SKM-1 treated with dmso at 0.1 percent for 144 hours (cell line): ENCODE results near the gene LAMA5.

Experiments used
- DNase-seq: peaks from one replicate; lab custom pipeline; 2025; ENCODE audit not compliant: unreplicated experiment; lab: John Stamatoyannopoulos, UW

The LAMA5 gene

GRCh38 chr20:62370807-62371587, 3.9 kb upstream of the LAMA5 start:
- no peak for DNase-seq

DNA sequence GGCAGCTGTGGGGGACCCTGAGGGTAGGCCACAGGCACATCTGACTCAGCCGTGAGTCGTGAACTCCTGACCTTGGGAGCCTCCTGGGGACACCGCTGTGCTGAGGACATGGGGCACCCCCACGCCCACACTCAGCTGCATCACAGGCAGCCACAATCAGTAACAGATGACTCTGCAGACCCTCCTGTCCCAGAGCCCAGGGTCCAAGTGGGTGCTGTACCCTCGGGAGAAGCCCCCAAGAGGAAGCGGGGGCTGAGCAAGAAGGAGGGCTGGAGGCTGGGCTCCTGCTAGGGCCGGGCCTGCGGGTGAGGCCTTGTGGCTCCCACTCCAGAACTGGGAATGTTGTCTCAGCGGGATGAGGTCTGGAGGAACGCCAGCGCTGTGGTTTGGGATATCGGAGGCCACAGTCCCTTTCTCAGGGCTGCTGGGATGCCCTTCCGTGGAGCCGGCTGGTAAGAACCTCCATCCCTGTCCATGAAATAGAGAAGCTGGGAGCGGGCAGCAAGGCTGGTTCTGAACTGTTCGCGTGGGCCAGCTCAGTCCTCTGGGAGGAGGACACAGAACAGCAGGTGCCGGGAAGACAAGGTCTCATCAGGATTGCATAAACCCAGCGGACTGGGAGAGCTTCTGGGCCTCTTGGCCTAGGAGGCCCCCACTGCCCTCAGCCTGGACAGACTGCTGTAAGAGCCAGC, 3.1 kb upstream of the LAMA5 start:
- no peak for DNase-seq

DNA sequence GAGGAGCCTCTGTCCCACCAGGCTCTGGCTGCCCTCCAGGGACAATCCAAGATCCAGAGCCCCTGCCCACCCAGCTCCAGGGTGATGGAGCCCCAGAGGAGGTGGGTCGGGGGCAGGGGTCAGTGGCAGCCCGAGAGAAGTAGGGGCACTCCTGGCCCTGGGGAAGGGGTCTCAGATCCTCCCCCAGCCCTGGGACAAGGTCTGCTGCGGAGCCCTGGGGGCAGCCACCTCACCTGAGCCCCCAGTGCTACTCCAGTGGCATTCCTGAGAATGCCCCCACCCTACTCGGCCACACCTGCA, 2.7 kb upstream of the LAMA5 start:
- DNase-seq = no peak

DNA sequence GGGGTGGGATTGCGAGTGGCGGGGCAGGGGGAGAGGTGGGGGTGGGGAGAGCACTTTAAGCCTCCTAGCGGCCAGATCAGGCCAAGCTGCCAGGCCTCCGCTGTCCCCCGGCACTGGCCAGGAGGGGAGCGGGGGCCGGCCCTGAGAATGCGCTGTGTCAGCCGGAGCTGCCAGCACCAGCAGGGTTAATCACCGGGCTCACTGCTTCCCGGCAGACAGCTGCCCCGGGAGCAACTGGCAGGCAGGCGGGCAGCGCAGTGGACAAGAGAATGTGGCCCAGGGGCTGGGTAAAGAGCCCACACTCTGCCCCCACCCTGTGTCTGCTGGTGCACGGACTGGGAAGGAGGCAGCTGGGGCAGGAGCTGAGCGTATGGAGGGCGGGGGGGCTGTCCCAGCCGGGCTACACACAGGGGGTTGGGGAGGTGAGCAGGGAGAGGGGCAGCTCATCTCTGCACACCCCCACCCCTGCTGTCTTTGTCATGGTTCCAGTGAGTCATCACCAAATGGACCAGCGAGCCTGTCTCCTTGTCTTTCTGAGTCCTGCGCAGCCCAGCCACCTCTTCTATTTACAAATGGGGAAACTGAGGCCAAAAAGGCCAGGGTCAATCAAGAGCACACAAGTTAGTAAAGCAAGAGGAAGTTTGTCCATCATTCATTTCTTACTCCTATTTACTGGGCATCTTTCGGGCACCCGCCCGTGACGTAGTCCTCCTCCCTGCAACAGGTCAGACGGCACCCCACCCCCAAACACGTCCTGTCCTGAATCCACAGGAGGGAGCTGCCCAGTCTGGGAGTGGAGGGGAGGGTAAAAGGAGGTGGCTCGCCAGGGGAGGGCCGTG, 2.1 kb upstream of the LAMA5 start:
- no peak for DNase-seq

DNA sequence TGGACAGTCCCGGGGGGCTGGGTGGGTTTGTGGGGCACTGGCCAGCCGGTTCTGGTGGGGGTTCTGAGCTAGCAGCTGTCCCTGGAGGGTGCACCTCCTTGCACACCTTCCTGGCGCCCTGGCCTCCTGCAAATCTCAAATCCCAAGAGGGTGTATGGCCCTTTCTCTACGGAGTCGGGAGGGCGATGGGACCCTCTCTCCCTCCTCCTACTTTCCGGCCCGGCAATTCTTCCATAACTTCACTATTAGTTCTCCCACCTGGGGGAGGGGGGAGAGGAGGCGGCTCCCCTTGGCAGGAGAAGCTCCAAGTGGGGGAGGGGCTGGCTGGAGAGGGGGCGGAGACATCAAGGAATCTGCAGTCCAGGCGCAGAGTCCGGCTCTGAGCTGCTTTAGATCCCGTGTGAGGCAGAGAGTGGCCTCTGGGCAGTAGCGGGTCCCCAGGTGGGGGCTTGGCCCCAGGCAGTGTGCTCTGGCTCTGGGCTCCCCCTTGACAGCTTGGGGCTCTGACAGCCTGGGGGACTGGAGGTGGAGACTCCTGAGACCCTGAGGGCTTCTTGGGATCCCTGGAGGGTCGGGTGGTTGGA, 1.4 kb upstream of the LAMA5 start:
- no peak for DNase-seq

- no peak for DNase-seq
Measured at GRCh38 chr20:62367633-62368391, 700 bp upstream of the LAMA5 start.

GRCh38 chr20:62366370-62367135, 559 bp downstream of the LAMA5 start:
- DNase-seq = no peak

GRCh38 chr20:62365814-62366369, 1.2 kb downstream of the LAMA5 start:
- no peak for DNase-seq

- no peak for DNase-seq
Measured at GRCh38 chr20:62364911-62365736, 2.0 kb downstream of the LAMA5 start.

GRCh38 chr20:62363920-62364851, 2.9 kb downstream of the LAMA5 start:
- DNase-seq = no peak

- no peak for DNase-seq
Measured at GRCh38 chr20:62362991-62363919, 3.9 kb downstream of the LAMA5 start.

GRCh38 chr20:62362590-62362940, 4.5 kb downstream of the LAMA5 start:
- DNase-seq = no peak

- no peak for DNase-seq
Measured at GRCh38 chr20:62361799-62362589, 5.1 kb downstream of the LAMA5 start.

DNA sequence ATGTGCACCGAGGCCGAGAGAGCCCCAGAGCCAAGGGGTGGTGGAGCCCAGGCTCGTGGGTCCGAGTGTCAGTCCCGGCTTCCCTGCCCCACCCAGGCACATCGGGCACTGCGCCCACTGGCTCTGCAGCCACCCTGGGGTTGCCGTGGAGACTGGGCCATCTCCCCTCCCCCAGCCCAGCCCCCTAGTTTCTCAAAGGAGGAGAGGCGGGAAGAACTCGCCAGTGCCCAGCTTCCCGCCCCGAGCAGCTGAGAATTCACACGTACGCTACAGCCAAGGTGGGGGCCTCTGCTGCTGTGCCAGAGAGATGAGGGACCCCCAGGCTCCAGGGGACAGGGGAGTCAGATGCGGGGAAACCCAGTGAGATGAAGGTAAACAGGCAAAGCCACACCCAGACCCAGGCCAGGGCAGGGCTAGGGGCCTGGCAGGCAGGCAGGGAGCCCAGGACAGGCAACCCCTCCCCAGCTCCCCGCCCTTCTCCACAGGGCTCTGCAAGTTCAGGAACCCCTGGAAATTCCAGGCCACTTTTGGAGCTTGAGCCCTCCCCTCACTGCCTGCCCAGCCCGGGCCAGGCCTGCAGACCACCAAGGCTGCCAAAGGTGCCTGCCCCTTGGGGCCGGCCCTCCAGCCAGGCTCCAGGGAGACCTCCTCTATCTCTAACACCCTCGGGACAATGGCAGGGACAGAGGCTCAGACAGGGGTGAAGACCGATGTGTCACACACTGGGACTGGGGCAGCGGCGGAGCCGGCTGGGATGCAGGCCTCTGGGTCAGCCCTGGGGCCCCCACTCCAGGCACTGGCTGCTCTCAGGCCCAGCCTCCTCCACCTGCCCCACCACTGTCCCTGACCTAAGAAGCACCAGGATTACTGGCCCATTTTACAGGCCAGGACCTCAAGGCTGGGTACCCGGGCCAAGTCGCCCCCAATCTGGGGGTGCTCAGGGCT, 6.0 kb downstream of the LAMA5 start:
- no peak for DNase-seq
